SJSA1 (cell line): ENCODE measurements around the gene CXCL3. TPM values are rescaled to one million over a fixed set of nuclear protein-coding genes. Genes with fewer than 3 reads are reported as not detected.

ENCODE experiments used
- DNase-seq, 2 experiments: peaks; one replicate each; pipeline ENCODE4 v3.0.0-alpha.2; 2015 to 2020; ENCODE audit warnings: low spot score in 2 of 2, low read depth in 1 of 2
- H3K27ac ChIP-seq: fragments of 250-450 bp; sonication (Bioruptor Pico); 2 replicates; pipeline ENCODE4 v1.5.1; 2020; ENCODE audit warnings: mild to moderate bottlenecking, moderate library complexity
- H3K27me3 ChIP-seq: fragments of 250-450 bp; sonication (Bioruptor Pico); replicated peaks from 2 replicates; pipeline ENCODE4 v1.5.1; 2020; ENCODE audit warnings: mild to moderate bottlenecking, moderate library complexity
- H3K36me3 ChIP-seq: fragments of 250-450 bp; sonication (Bioruptor Pico); 2 replicates; pipeline ENCODE4 v1.5.1; 2020; ENCODE audit warnings: mild to moderate bottlenecking
- H3K4me1 ChIP-seq: fragments of 250-450 bp; sonication (Bioruptor Pico); replicated peaks from 2 replicates; pipeline ENCODE4 v1.6.1; 2021; ENCODE audit warnings: mild to moderate bottlenecking
- H3K4me3 ChIP-seq: fragments of 250-450 bp; sonication (Bioruptor Pico); 2 replicates; pipeline ENCODE4 v1.5.1; 2020; ENCODE audit warnings: mild to moderate bottlenecking
- H3K9me3 ChIP-seq: fragments of 250-450 bp; sonication (Bioruptor Pico); replicated peaks from 2 replicates; pipeline ENCODE4 v1.5.1; 2020; ENCODE audit warnings: mild to moderate bottlenecking
- total RNA-seq: library from RNA; depleted of rRNA; stranded (reverse); fragments of >200 nt; shearing (Covaris generic); gene quantifications from 2 replicates; pipeline ENCODE4 v1.2.3, GENCODE V29; 2014; rRNA removed

Gene CXCL3
- total RNA-seq, 1 experiment from 2014 or later: 0.34 TPM

DNA sequence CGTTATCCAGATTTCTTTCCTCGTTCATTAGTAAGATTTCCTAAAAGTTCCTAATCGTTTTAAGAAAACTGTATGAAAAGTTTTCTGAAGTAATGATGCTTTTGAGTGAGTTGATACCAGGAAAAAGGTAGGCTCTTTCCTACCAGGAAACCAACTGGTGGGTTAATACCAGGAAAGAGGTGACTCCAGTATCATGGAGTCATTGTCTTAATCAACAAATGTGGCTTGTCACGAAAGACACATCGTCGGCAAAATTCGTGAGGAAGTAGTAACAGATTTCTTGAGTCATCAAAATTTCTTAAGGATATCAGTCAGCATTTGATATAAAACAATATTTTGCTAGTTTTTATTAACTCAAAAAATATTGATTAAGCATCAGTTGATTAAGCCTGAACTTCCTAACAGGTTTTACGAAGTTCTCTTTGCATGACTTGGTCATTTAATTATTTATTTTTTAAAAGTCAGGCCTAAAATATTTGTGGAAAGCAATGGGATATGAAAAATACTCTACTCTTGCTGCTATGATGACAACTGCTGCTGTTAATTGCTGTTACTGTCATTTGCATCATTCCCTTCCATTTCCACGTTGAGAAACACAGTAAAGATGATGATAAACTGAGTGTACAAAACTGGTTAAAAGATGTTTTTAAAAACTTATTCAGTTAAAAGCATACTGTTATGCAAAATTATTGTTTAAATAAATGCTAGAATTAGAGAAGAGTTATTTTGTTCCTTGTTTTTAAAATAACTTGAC is 47.3 kb downstream of the CXCL3 start:
- no peak overlapping the region for H3K27ac ChIP-seq
- no peaks in the 10 kb centered on the region for H3K9me3 ChIP-seq
- H3K4me1 ChIP-seq: no peaks in the 10 kb centered on the region
- DNase-seq: no peak
- H3K36me3 ChIP-seq: no peaks in the 10 kb centered on the region
- no peaks in the 10 kb centered on the region for H3K27me3 ChIP-seq
- no peak overlapping the region for H3K4me3 ChIP-seq

GRCh38 chr4:73989928-73990327 is 48.6 kb downstream of the CXCL3 start:
- Histone ChIP-seq H3K36me3 (no peaks in the 10 kb centered on the region), H3K4me1 (no peaks in the 10 kb centered on the region), H3K4me3 (no peak overlapping the region), H3K27me3 (no peaks in the 10 kb centered on the region; the same call in 1 of the 2 replicates), H3K9me3 (no peaks in the 10 kb centered on the region), H3K27ac (no peak overlapping the region)
- no peak for DNase-seq

- no peaks in the 10 kb centered on the region; the same call in 1 of the 2 replicates for H3K27me3 ChIP-seq
- H3K4me1 ChIP-seq: no peaks in the 10 kb centered on the region
- no peak for DNase-seq
- H3K9me3 ChIP-seq: no peaks in the 10 kb centered on the region
- no peak overlapping the region for H3K27ac ChIP-seq
- H3K4me3 ChIP-seq: no peak overlapping the region
- H3K36me3 ChIP-seq: no peaks in the 10 kb centered on the region
Observed at GRCh38 chr4:73989031-73989430, 49.5 kb downstream of the CXCL3 start.

- Histone ChIP-seq H3K27ac (no peak within 1 kb of the TSS), H3K4me1 (no peaks in the 10 kb centered on the region), H3K4me3 (no peak within 1 kb of the TSS), H3K9me3 (no peaks in the 10 kb centered on the region), H3K27me3 (no peaks in the 10 kb centered on the region; the same call in 1 of the 2 replicates), H3K36me3 (no peaks in the 10 kb centered on the region)
- DNase-seq: no peak
Observed at GRCh38 chr4:73988061-73988460, 50.4 kb downstream of the CXCL3 start, which contains the start of gene PPBP. PPBP (minus strand) TSS chr4:73988190; CDS start chr4:73988103, 87 bp downstream.

Other genes with a start within 250 kb of the CXCL3 start
- not detected in 2 replicates for gene CXCL6, start 202.0 kb downstream of the CXCL3 start, total RNA-seq
- not detected in 2 replicates for gene PF4V1, start 185.4 kb downstream of the CXCL3 start, total RNA-seq
- gene CXCL1, start 169.3 kb downstream of the CXCL3 start, total RNA-seq: 0.38 and 2.3 TPM in 2 replicates
- gene PF4, start 56.7 kb downstream of the CXCL3 start, total RNA-seq: not detected in 2 replicates
- not detected in 2 replicates for gene PPBP, start 50.5 kb downstream of the CXCL3 start, total RNA-seq
- 0.47 TPM in 1 of 2 replicates, not detected in the other for gene CXCL5, start 40.0 kb downstream of the CXCL3 start, total RNA-seq
- 0.16 TPM in 1 of 2 replicates, not detected in the other for gene CXCL2, start 60.5 kb upstream of the CXCL3 start, total RNA-seq
- 3.8 and 8.4 TPM in 2 replicates for gene MTHFD2L, start 119.4 kb upstream of the CXCL3 start, total RNA-seq